ENCODE measurements around the gene SETD7. TPM values are rescaled to one million over a fixed set of nuclear protein-coding genes. Genes with fewer than 3 reads are reported as not detected.

SETD7 gene
- polyA plus RNA-seq, 1 donor from 2014 or later: 12.0 TPM

DNA sequence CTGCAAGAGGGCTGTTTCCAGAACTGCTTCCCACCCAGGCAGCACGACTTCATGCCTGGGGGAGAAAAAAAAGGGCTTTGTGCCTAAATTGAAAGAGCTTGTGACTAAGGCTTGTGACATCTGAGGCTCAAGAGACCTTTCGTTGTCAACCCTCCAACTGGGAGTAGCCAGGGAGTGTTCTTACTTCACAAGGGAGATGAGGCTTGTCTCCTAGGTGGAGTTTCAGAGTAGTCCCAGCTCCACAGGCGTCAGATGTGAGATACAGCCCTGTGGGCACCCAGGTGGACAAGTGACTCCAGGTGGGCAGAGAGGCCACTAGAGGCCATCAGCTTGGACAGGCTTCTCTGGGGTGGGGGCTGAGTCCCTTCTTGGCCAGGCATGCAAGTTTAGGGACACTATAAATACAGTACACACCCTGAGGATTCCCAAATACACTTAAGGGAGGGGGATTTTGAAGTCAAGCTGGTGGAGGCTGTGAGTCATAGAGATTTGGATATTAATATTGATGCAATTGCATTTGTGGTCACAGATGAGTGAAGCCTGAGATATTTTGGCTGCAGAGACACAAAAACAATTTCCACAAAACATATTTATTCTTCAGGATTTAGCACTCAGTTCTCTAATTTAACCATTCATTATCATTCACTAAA is 40.1 kb upstream of the SETD7 start:
- H3K27ac ChIP-seq (ENCODE audit: low read length): no peak overlapping the region
- no peaks in the 10 kb centered on the region for H3K9me3 ChIP-seq (ENCODE audit: low read length)
- H3K9ac ChIP-seq (ENCODE audit: low read length): no peak overlapping the region
- H3K36me3 ChIP-seq (ENCODE audit: insufficient read depth, low read length): no peaks in the 10 kb centered on the region
- no peak overlapping the region for H3K4me2 ChIP-seq (ENCODE audit: low read length)
- no peaks in the 10 kb centered on the region for H3K9me2 ChIP-seq (ENCODE audit: insufficient read depth, low read length)
- H3K27me3 ChIP-seq (ENCODE audit: insufficient read depth, low read depth, low read length): no peaks in the 10 kb centered on the region
- no peaks in the 10 kb centered on the region for H3K79me2 ChIP-seq (replicated peaks; ENCODE audit: insufficient read depth, low read length)
- no peaks in the 10 kb centered on the region for H4K20me1 ChIP-seq (ENCODE audit: insufficient read depth)
- TF ChIP-seq CTCF (IDR thresholded peaks at IDR 0.05; ENCODE audit: poor library complexity, severe bottlenecking) (no peak), TAF1 (IDR thresholded peaks at IDR 0.05; ENCODE audit: low read depth) (no peak), RAD21 (conservative IDR thresholded peaks at IDR 0.05) (no peak), SMC3 (conservative IDR thresholded peaks at IDR 0.05; ENCODE audit: poor library complexity) (no peak), EP300 (conservative IDR thresholded peaks at IDR 0.05; ENCODE audit: poor library complexity, severe bottlenecking) (no peak), MXI1 (conservative IDR thresholded peaks at IDR 0.05; ENCODE audit: poor library complexity, severe bottlenecking) (no peak), REST (IDR thresholded peaks at IDR 0.05; ENCODE audit: borderline replicate concordance) (no peak), EZH2 (IDR thresholded peaks at IDR 0.05; ENCODE audit: borderline replicate concordance, insufficient read depth, low read length, poor library complexity, severe bottlenecking) (no peak), POLR2AphosphoS5 (IDR thresholded peaks at IDR 0.05) (no peak)
- H3F3A ChIP-seq (ENCODE audit: insufficient read depth, low read length, poor library complexity, severe bottlenecking): no peaks in the 10 kb centered on the region
- no peak overlapping the region for H3K4me3 ChIP-seq (ENCODE audit: low read length)
- no peak overlapping the region for H2AFZ ChIP-seq (ENCODE audit: low read depth, low read length)

DNA sequence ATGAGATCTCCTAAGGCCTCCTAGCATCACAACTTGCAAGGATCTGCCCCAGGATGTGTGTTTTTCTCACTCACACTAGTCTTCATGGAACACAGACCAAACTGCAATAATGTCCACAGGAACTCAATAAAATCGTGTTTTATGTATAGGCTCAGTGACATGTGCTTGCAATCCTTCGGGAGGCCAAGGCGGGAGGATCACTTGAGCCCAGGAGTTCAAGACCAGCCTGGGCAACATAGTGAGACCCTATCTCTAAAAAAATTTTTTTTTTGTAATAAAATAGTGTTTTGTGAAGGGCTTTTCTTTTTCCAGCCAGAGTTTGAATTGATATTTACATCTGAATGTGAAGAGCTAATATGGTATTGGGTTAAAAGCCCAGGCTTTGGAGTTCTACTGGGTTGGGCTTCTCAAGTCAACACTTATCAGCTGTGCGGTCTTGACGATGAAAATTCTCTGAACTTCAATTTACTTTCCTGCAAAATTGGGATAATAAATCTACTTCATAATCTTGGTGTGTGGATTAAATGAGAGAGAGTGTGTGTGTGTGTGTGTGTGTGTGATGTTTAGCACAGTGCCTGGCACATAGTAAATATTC is 38.7 kb upstream of the SETD7 start:
- Histone ChIP-seq H3K4me2 (ENCODE audit: low read length) (no peak overlapping the region), H2AFZ (ENCODE audit: low read depth, low read length) (no peak overlapping the region), H4K20me1 (ENCODE audit: insufficient read depth) (no peaks in the 10 kb centered on the region), H3K27ac (ENCODE audit: low read length) (no peak overlapping the region), H3K79me2 (replicated peaks; ENCODE audit: insufficient read depth, low read length) (no peaks in the 10 kb centered on the region), H3K4me3 (ENCODE audit: low read length) (no peak overlapping the region), H3K9ac (ENCODE audit: low read length) (no peak overlapping the region), H3K9me3 (ENCODE audit: low read length) (no peaks in the 10 kb centered on the region), H3K27me3 (ENCODE audit: insufficient read depth, low read depth, low read length) (no peaks in the 10 kb centered on the region), H3F3A (ENCODE audit: insufficient read depth, low read length, poor library complexity, severe bottlenecking) (no peaks in the 10 kb centered on the region), H3K36me3 (ENCODE audit: insufficient read depth, low read length) (no peaks in the 10 kb centered on the region), H3K9me2 (ENCODE audit: insufficient read depth, low read length) (no peaks in the 10 kb centered on the region)
- TF ChIP-seq TAF1 (IDR thresholded peaks at IDR 0.05; ENCODE audit: low read depth) (no peak), EP300 (conservative IDR thresholded peaks at IDR 0.05; ENCODE audit: poor library complexity, severe bottlenecking) (no peak), MXI1 (conservative IDR thresholded peaks at IDR 0.05; ENCODE audit: poor library complexity, severe bottlenecking) (no peak), CTCF (IDR thresholded peaks at IDR 0.05; ENCODE audit: poor library complexity, severe bottlenecking) (no peak), SMC3 (conservative IDR thresholded peaks at IDR 0.05; ENCODE audit: poor library complexity) (no peak), REST (IDR thresholded peaks at IDR 0.05; ENCODE audit: borderline replicate concordance) (no peak), EZH2 (IDR thresholded peaks at IDR 0.05; ENCODE audit: borderline replicate concordance, insufficient read depth, low read length, poor library complexity, severe bottlenecking) (no peak), RAD21 (conservative IDR thresholded peaks at IDR 0.05) (no peak), POLR2AphosphoS5 (IDR thresholded peaks at IDR 0.05) (no peak)
